ENCODE results near the gene ADORA1. TPM values are rescaled to one million over a fixed set of nuclear protein-coding genes. Genes with fewer than 3 reads are reported as not detected.

The ADORA1 gene
- total and polyA plus RNA-seq, 2 donors from 2014 or later, result 4.9 to 21.2 TPM

DNA sequence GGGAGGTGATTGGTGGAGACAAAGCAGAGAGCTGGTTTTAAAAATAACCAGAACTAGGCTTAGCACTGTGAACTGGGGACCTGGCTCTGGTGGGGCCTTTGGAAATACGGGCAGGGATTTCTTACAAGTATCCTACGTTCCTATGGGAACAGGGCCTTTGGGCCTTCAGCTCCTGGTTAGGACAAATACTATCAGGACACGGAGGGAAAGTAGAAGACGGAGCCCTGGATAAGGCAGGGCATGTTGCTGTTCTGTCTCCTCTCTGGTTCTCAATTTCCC lies 36.4 kb upstream of the ADORA1 start:
- FAIRE-seq, result no peak
- Histone ChIP-seq H3K4me3 (ENCODE audit: low read length in 3 of 3) (no peak overlapping the region), H3K4me1 (ENCODE audit: control insufficient read depth in 2 of 3, insufficient read depth in 2 of 3, low read depth in 1 of 3, low read length in 3 of 3) (no peaks in the 10 kb centered on the region), H3K27me3 (ENCODE audit: control insufficient read depth, insufficient read depth, low read length) (no peaks in the 10 kb centered on the region), H3K36me3 (ENCODE audit: control insufficient read depth in 2 of 3, insufficient read depth in 3 of 3, low read length in 3 of 3) (no peaks in the 10 kb centered on the region), H3K27ac (ENCODE audit: low read depth in 2 of 2, low read length in 2 of 2) (no peak overlapping the region), H3K9me3 (ENCODE audit: control insufficient read depth in 2 of 3, insufficient read depth in 1 of 3, low read length in 3 of 3) (peaks cover 0 to 11% (median 2%) of the 10 kb centered on the region in 3 donors), H3K9ac (ENCODE audit: low read length in 3 of 3) (no peak overlapping the region)
- no peak for DNase-seq
- intact Hi-C loops (cut with DNase I), result no loop called here
- TF ChIP-seq CTCF (IDR thresholded peaks at IDR 0.05; ENCODE audit: borderline replicate concordance, extremely low read depth, insufficient read depth), result no peak

- Histone ChIP-seq H3K27ac (ENCODE audit: low read depth in 2 of 2, low read length in 2 of 2) (no peak overlapping the region), H3K36me3 (ENCODE audit: control insufficient read depth in 2 of 3, insufficient read depth in 3 of 3, low read length in 3 of 3) (no peaks in the 10 kb centered on the region), H3K4me3 (ENCODE audit: low read length in 3 of 3) (no peak overlapping the region), H3K4me1 (ENCODE audit: control insufficient read depth in 2 of 3, insufficient read depth in 2 of 3, low read depth in 1 of 3, low read length in 3 of 3) (no peaks in the 10 kb centered on the region), H3K9ac (ENCODE audit: low read length in 3 of 3) (no peak overlapping the region), H3K27me3 (ENCODE audit: control insufficient read depth, insufficient read depth, low read length) (no peaks in the 10 kb centered on the region), H3K9me3 (ENCODE audit: control insufficient read depth in 2 of 3, insufficient read depth in 1 of 3, low read length in 3 of 3) (peaks cover 0 to 11% (median 2%) of the 10 kb centered on the region in 3 donors)
- intact Hi-C loops (cut with DNase I), result no loop called here
- DNase-seq (no peak), FAIRE-seq (no peak)
- TF ChIP-seq CTCF (IDR thresholded peaks at IDR 0.05; ENCODE audit: borderline replicate concordance, extremely low read depth, insufficient read depth), result no peak
These were observed 35.7 kb upstream of the ADORA1 start for GRCh38 chr1:203091761-203092330.

DNA sequence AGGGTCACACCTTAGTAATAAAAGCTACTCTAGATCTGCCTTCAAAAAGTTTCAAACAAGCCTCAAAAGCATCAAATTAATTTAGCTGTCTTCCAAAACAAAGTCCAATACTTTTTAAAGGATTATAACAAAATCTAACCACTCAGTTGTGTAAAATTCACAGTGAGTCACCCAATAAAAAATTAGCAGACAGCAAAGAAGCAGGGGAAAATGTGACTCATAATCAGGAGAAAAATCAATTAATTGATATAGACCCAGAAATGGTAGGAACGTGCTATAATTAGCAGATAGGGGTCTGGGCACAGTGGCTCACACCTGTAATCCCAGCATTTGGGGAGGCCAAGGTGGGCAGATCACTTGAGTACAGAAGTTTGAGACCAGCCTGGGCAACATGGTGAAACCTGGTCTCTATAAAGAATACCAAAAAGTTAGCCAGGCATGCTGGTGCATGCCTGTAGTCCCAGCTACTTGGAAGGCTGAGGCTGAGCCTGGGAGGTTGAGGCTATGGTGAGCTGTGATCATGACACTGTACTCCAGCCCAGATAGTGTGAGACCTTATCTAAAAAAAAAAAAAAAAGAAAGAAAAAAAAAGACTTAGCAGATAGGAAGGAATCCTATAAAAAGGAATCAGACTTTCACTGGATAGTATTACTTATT lies 33.6 kb upstream of the ADORA1 start:
- Histone ChIP-seq H3K27ac (ENCODE audit: low read depth in 2 of 2, low read length in 2 of 2) (no peak overlapping the region), H3K4me3 (ENCODE audit: low read length in 3 of 3) (no peak overlapping the region), H3K9ac (ENCODE audit: low read length in 3 of 3) (no peak overlapping the region), H3K36me3 (ENCODE audit: control insufficient read depth in 2 of 3, insufficient read depth in 3 of 3, low read length in 3 of 3) (no peaks in the 10 kb centered on the region), H3K27me3 (ENCODE audit: control insufficient read depth, insufficient read depth, low read length) (no peaks in the 10 kb centered on the region), H3K4me1 (ENCODE audit: control insufficient read depth in 2 of 3, insufficient read depth in 2 of 3, low read depth in 1 of 3, low read length in 3 of 3) (no peaks in the 10 kb centered on the region), H3K9me3 (ENCODE audit: control insufficient read depth in 2 of 3, insufficient read depth in 1 of 3, low read length in 3 of 3) (peaks cover 0 to 11% (median 2%) of the 10 kb centered on the region in 3 donors)
- FAIRE-seq (no peak), DNase-seq (no peak)
- no peak for TF ChIP-seq CTCF (IDR thresholded peaks at IDR 0.05; ENCODE audit: borderline replicate concordance, extremely low read depth, insufficient read depth)
- intact Hi-C loops (cut with DNase I), result no loop called here
